KG1 (cell line): ENCODE measurements around the gene DNAJC11.
"Not testable (repeated sequence)": the region's sequence is repeated elsewhere in the genome, so short reads cannot be mapped to it uniquely, and the experiment has no call there.

Source experiments
- DNase-seq: peaks from one replicate; lab custom pipeline; 2025; lab: John Stamatoyannopoulos, UW

Gene DNAJC11

DNA sequence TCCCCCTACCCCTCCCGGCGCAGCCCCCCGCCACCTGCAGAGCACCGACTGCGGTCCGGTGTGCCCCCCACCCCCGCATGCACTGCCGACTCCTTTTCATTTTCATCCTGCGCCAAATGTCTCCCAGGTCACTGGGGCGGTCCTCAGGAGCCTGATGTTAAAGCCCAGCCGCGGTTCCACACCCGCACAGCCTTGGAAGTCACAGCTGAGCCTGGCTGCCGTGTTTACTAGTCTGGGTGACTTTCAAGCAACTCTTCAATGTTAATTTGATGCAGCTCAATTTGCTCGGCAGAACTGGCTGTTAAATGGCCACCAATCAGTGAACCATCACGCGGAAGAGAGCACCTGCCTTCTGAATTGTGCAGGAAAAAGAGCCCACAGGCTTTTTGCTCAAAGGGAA is 49.7 kb downstream of the DNAJC11 start:
- DNase-seq = no peak

DNA sequence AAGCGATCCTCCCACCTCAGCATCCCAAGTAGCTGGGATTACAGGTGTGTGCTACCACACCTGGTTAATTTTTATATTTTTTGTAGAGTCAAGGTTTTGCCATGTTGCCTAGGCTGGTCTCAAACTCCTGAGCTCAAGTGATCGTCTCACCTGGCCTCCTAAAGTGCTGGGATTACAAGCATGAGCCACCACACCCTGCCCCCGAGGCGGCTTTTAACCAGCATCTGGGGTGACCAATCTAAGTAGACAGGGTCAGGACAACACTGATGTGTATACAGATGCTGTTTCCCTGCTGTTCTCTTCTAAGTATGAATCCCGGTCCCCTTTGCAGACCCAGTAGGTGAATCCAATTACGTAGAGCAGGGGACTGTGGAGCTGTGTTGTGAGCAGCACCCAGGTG is 53.1 kb downstream of the DNAJC11 start:
- no peak for DNase-seq

GRCh38 chr1:6646499-6647148 is 55.0 kb downstream of the DNAJC11 start:
- DNase-seq = no peak

GRCh38 chr1:6645018-6645417 is 56.6 kb downstream of the DNAJC11 start:
- DNase-seq = no peak

- not testable (repeated sequence) for DNase-seq
Observed at GRCh38 chr1:6640867-6641266, 60.7 kb downstream of the DNAJC11 start.

GRCh38 chr1:6638226-6638625 is 63.4 kb downstream of the DNAJC11 start:
- DNase-seq = no peak

DNA sequence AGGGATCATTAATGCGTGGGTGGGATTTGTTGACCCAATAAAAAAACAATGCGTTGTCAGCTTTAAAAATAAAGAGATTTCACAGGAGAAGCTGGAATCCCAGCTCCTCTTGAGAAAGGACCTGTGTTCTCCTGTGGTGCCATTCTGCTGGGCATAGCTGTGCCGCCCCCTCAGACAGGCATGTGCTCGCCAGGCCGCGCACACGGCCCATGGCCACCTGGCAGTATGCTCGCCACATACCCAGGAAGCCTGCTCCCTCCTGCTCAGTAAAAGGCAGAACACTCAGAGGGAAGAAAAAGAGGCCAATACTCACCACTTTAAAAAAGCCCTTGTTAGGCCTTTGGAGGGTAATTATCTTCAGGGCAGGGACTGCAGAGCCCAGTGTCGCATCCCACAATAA is 63.8 kb downstream of the DNAJC11 start:
- DNase-seq = no peak

DNA sequence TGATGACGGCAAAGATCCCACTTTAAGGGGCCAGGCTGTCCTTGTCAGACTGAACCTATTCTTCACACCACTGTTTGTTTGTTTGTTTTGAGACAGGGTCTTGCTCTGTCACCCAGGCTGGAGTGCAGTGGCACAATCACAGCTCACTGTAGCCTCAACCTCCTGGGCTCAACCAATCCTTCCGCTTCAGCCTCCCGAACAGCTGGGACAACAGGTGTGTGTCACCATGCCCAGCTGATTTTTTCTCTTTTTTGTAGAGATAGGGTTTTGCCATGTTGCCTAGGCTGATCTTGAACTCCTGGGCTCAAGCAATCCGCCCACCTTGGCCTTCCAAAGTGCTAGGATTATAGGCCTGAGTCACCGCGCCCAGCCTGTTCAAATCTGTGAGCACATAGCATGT is 64.8 kb downstream of the DNAJC11 start:
- DNase-seq = not testable (repeated sequence)

- no peak for DNase-seq
Observed at GRCh38 chr1:6635910-6636760, 65.5 kb downstream of the DNAJC11 start.

DNA sequence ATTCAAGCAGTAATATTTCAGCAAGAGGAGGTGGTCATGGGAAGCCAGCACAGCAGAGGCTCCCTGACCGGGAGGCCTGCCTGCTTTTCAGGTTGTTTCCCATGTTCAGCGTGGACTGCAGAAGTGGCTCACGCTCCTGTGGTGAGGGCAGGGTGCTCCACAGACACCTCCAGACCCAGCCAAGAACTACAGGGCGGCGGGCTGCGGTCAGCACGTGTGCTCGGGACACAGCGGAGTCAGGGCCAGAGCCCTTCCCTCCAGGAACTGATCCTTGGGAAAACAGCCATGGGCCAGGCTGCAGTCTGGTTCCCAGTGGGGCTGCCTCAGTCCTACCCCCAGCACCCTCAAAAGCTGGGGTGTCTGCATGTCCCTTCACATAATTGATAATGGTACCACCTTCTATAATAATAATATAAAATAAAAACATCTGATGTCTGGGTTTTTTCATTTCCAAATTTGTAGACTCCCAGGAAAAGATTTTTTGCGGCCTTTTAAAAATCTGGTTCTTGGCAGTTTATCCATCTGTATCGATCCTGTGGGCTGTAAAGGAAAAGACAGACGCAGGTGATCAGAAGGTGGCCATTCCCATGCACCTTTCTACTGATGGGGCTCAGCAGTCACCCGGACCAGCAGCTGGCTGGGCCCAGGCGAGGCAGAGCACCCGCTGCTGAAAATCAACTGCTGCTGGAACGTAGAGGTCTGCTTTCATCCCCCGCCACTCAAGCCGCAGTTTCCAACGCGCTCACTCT is 66.3 kb downstream of the DNAJC11 start:
- DNase-seq = no peak

DNA sequence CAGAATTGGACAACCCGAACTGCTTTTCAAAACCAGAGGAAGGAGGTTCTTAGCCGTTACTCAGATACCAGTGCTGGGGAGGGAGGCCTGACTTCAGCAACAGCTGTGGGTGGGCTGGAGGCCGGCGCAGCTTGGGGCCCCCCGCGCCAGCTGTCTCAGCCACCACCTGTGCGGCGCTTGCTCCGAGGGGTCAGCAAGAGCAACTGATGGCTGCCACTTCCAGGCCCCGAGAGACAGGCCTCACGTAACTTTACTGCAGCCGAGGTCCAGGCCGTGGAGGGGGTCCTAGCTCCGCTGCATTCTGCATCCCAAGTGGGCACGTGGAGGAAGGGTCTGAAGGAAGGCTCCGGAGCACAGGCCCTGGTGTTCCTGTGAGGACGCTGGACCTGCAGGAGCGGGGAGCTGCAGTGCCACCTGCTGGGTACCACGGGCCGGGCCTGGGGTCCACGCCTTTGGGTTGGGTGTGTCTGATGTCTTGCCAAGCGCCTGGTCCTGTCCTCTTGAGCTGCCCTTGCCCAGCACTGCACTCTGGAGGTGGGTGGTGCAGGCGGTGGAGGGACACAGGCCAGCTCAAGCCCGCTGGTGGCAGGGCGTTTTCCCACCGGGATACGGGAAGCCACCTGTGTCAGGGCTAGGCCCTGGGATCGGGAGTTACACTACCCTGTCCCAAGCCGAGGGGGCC is 67.1 kb downstream of the DNAJC11 start:
- no peak for DNase-seq

DNA sequence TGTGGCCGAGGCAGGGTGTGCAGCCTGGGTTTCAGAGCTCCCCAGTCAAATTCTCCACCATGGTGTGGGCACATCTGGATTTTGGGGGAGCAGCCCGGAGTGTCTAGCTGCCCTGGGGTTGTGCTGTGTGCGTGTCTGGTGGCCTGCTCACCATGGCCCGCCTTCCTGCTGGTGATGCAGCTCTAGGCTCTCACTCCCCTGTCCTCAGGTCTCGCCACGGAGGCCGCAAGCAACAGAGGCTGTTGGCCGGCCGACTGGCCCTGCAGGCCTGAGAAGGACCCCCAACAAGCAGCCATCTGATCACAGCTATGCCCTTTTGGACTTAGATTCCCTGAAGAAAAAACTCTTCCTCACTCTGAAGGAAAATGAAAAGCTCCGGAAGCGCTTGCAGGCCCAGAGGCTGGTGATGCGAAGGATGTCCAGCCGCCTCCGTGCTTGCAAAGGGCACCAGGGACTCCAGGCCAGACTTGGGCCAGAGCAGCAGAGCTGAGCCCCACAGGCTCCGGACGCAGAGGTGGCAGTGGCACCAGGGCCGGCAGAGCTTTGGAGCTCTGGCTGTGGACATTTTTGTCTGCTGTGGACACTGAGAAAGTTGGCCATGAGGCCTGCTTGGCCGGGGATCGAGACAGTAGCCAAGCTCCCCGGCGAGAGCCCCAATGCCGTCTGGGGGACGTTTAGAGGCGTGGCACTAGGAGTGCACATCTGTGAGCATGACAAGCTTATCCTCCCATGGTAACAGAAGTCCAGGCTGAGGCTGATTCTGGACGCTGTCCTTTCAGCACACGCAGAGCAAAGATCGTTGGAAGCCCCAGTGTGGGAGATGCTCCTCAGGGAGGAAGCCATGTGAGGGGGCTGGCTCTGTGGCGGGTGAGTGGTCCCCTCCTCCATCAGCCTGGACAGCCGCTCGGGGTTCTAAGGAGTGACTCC is 68.8 kb downstream of the DNAJC11 start:
- DNase-seq = no peak

DNA sequence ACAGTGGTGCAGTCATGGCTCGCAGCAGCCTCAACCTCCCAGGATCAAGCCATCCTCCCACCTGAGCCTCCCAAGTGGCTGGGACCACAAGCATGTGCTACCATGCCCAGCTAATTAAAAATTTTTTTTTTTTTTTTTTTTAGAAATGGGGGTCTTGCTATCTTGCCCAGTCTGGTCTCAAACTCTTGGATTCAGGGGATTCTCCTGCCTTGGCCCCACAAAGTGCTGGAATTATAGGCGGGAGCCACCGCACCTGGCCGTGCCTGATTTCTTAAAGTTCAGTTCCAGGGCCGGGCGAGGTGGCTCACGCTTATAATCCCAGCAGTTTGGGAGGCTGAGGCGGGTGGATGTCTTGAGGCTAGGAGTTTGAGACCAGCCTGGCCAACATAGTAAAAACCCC is 70.6 kb downstream of the DNAJC11 start:
- DNase-seq = no peak

GRCh38 chr1:6630027-6630426 is 71.6 kb downstream of the DNAJC11 start:
- no peak for DNase-seq

GRCh38 chr1:6628971-6629479 is 72.6 kb downstream of the DNAJC11 start:
- no peak for DNase-seq

DNA sequence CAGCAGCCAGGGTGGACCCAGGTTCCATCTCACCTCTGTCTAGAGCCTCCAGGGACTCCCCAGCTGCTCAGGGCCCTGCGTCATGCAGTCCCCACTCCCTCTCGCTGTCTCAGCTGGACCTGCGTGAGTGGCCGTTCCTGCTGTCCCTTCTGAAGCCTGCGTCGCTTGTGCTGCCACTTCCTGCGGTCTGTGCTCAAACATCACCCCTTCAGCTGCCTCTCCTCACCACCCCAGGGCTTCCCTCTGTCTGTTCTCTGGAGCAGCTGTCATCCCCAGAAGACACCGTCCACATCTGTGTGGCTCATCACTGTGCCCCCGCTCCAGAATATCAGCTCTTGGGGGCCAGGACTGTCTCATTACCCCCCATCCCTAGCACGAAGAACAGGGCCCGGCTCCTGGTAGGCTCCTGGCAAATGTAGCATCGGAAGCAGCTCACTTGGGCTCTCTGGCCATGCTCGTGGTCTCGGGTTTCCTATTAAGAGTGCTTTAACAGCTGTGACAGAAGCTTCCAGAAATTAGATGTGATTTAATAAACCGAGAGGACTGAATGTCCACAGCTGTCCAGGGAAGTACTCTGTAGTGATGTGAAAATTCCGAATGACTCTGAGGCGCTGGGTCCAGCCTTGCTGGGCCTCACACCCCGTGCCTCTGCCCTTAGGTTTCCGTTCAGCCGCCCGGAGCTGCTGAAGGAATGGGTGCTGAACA is 73.6 kb downstream of the DNAJC11 start:
- no peak for DNase-seq

DNA sequence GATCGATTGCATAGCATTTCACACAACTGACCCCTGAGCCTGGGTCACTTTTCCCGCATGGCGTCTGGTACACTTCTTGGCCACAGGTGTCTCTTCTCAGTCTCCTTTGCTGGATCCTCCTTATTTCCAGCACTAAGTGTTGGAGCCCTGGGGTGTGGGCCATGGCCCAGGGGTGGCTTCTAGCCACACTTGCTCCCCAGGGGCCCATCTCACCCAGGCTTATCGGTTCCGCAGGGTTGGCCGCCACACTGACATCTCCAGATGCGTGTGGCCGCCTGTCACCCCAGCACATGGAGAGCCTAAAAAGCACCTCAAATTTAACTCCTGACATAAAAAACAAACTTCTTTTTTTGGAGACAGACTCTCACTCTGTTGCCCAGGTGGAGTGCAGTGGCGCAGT is 74.6 kb downstream of the DNAJC11 start:
- DNase-seq = no peak

- DNase-seq = peak; percentile 9
Observed at GRCh38 chr1:6625584-6626149, 75.9 kb downstream of the DNAJC11 start.

DNA sequence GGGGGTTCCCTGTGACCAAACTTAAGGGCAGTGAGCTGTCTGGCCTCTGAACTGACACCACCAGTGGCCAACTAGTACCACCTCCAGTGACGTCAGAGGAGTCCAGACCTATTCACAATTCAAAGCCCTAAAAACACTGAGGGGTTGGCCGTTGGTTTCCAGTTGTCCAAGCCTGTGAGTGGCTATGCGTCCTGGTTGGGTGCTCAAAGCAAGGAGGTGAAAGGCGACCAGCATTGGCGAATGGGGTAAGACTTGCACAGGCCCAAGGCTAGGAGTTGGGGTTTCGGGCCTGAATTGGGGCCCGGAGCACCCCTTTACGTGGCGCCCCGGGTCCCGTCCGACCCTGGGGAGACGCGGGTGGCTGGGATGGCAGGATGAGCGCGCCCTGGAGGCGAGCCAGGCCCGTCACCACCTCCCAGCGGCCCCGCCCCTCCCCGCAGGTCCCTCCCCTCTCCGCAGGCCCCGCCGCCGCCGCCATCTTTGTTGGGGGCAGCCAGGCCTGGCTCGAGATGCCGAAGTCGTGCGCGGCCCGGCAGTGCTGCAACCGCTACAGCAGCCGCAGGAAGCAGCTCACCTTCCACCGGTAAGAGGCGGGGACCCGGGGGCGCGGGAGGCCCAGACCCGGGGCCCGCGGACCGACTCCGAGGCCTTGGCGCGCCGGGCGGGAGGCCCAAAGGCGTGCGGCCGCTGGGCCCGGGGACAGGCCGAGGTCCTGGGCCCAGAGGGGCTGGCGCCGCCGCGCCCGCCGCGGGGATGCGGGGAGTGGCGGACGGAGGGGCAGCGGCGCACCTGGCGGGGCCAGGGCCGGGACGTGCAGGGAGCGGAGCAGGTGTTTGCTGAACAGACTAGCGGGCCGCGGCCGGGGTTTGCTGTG is 76.7 kb downstream of the DNAJC11 start, which contains the start of gene THAP3:
Gene THAP3 (plus strand): TSS at position 159 of the 874 bp plus-strand sequence. CDS start 351 bp downstream, at position 510.
- peak; percentile 41 for DNase-seq
